ENCODE data around the gene ZNF750.

The ZNF750 gene

DNA sequence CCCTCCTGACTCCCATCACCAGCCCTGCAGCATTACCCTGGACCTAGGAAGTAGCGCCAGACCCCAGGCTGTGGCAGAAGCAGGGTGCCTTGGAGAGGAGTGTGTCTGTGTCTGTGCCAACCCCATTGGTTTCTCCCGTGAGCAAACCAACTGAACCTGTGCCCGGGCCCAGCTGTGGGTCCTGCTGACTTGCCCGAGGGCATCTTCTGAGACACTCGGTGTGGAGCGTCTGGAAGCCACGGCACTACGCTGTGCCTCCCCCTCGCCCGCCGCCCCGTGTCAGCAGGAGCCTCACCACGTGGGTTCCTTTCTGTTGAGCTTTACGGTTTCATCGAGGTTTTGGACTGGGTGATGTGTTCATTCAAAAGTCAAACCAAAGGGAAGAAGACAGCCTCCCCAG lies 27.8 kb downstream of the ZNF750 start:
- DNase-seq (ENCODE audit: low read depth), result no peak

DNA sequence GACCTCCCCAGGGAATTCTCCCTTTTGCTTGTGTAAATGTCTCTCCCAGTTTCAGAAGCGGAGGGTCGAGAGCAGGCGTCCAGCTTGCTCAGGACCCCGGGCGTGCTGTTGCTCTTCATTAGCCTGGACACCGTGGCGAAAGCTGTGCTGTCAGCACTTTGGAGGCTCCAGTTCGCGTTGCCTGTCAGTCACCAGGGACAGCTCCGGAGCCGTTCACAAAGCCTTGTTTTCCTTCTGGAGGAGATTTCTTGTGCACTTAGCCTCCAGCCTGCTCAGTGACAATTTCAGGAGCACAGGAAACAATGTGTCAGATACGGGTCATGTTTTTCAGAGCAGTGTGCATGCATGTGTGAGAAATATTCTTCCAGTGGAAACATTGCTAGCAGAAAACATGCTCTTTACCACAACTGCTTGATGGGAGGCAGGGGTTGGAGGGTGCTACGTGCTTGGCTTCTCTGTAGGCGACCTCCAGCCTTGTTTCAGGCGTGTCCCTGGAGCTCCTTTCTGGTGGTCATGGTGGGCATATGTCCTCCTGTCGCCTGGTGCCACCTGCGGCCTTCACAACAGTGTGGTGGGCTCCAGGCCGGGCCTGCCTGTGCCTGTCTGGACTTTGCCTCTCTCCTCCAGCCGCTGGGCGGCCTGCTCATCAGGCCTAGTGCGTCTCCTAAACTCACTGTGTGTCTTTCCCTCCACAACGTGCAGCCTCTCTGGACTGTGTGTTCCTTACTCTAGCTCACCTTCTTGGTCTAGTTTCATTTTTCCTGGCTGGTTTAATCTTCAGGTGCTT lies 29.0 kb downstream of the ZNF750 start:
- no peak for DNase-seq (ENCODE audit: low read depth)

DNA sequence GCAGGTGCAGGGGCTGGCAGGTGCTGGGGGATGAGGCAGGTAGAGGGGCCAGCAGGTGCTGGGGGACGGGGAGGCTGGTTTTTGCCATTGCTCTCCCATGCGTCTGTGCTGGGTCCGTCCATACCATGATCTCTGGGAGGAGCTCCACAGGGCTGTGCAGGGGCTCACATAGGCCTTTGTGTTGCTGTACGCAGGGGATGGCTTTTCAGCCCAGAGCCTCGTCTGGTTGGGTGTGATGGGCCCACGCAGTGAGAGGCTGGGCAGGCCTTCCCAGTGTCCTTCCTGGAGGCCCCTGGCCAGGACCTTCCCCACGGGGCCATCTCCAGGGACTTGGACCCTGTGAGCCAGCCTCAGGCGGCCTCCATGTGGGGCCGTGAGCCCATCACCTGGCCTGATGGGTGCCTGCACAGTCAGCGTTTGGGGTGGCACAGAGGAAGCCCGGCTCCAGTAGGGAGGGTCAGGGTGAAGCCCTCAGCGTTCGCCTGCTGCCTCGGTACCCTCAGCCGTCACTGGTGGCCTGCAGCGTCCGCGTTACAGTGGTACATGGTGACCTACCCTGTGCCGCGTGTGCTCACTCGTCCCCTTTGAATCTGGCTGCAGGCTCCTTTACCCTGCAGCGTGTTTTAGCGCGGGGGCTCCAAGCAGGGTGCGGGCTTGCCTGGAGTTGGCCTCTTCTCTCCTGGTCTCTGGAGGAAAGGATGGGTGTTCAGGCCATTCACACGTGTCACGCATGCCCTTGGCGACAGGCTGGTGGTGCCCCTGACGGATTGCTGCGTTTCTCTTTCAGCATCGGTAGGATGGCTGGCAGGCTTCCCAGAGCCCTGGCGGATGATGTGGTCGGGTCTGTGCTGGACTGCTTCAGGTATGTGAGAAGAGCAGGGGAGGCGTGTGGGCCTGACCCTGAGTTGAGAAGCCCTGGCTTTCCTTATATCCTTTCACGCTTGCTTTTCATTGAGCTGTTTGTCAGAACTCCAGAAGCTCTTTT lies 30.6 kb downstream of the ZNF750 start:
- DNase-seq (ENCODE audit: low read depth), result no peak

DNA sequence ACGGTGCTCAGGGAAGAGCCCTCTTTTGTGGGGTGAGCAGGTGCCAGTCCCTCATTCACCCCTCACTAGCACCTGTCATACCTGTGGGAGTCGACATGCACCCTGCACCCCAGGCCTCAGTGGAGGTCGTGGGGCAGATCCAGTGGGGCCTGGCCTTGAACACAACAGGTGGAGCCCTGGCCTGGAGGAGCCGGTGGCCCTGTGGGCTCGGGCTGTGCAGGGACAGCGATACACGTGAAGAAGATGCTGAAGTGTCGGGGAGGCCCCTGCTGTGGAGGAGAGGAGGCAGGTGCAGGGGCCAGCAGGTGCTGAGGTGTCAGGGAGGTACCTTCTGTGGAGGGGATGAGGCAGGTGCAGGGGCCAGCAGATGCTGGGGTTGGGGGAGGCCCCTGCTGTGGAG lies 31.8 kb downstream of the ZNF750 start:
- DNase-seq (ENCODE audit: low read depth), result no peak

DNA sequence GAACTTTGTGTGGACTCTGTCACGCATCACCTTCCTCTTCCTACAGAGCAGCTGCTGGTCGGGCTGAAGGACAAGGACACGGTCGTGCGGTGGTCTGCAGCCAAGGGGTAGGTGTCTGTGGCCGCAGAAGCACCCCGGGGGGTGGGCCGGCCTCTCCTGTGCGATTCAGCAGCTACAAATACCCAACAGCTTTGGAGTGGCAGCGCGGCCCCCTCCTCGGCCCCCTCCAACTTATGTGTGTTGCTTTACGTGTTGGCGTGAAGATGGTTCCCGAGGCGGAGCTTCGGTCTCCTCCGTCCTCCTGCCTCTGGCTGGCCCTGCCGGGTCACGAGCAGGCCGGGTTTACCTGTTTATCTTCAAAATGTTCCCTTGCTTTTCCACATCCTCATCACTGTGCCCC lies 32.3 kb downstream of the ZNF750 start:
- no peak for DNase-seq (ENCODE audit: low read depth)

DNA sequence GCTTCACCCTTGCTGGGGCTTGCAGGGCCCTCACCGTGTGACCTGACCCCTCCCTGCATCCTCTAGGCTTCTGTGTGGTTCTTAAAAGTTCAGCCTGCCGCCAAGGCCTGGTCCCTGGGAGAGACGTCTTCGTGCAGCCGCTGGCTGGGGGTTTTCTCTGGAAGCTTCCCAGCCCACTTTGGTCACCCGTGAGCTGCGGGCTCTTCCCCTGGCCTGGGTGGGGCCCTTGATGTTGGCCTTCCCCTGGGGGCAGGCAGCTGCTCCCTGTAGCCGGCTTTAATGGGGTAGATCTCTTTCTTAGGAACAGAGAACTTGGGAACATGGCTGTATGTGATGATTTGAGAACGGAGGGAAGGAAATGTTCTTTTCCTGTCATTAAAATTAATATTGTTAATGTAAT lies 32.7 kb downstream of the ZNF750 start:
- DNase-seq (ENCODE audit: low read depth), result no peak

DNA sequence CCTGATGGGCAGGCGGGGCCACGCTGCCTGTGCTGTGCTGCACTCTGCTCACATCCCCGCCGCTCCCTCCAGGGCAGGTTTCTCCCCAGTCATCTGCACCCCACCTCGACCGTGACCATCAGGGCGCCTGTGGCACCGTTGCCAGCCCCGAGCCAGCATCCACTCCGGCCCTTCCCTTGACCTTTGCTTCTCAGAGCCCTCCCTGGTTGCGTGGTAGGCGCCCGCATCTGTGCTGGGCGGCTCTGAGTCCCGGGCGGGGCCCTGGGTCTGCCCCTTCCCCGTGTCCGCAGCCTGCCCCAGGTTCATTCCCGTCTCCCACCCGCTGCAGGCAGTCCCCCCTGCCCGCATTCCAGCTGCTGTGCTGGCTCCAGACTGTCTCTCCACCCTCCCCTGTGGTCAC lies 33.2 kb downstream of the ZNF750 start:
- no peak for DNase-seq (ENCODE audit: low read depth)

DNA sequence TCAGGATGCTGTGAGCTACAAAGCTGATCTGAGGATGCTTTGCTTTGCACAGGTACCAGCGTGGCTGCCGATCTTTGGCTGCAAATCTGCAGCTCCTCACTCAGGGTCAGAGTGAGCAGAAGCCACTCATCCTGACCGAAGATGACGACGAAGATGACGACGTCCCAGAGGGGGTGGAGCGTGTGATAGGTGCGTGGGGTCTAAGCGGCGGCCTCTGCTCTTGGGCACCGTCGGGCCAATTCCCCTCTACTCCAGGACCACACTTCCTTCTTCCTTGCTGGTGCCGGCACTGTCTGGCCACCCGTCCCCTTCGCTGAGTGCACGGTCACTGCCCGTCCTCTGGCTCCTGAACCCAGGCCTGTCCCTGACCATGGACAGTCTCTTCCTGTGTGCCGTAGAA lies 34.0 kb downstream of the ZNF750 start:
- no peak for DNase-seq (ENCODE audit: low read depth)

DNA sequence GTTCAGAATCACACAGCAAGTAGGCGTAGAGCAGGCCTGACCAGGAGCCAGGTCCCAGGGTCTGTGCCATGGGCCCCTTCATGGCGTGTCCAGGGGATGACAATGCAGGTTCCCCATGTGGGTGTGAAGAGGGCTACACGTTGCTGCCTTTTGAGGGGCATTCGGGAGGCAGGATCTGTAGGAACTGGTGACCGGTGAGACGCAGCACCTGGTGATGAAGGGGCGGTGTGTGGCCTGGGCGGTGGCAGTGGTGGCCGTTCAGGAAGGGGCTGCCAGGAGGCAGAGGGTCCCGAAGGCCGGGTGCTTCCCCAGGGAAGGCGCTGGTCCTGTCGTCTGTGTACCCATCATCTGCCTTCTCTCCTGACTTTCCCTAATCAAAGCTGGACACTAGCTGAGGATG lies 34.6 kb downstream of the ZNF750 start:
- no peak for DNase-seq (ENCODE audit: low read depth)

DNA sequence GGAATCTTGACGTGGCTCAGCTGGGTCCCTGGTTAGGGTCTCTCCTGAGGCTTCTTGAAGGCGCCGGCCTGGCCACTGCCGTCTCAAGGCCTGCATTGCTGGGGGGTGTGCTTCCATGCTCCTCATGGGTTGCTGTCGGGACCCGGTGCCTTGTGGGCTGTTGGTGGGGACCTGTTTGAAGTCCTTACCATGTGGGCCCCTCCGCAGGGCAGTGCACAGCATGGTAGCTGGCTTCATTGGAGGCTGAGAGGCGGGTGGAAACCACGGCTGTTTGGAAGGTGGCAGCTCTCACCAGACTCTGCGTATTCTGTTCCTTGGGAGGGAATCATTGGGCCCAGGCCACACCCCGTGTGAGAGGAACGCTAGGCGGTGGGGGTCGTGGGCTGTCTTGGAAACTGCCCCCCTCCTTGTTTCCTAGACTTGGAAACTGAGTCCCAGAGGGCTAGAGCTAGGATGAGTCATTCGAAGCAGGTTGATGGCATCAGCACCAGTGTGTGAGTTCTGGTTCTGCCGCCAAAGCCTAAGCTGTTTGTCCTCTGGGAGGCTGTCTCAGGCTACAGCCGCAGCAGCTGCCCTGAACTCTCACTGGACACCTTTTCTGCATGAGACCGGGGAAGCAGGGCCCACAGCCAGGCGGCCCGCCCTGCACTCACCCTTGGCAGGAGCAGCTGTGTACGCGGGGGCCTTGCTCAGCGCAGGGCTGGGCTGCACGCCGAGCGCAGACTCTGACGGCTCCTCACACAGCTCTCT lies 35.2 kb downstream of the ZNF750 start:
- no peak for DNase-seq (ENCODE audit: low read depth)

DNA sequence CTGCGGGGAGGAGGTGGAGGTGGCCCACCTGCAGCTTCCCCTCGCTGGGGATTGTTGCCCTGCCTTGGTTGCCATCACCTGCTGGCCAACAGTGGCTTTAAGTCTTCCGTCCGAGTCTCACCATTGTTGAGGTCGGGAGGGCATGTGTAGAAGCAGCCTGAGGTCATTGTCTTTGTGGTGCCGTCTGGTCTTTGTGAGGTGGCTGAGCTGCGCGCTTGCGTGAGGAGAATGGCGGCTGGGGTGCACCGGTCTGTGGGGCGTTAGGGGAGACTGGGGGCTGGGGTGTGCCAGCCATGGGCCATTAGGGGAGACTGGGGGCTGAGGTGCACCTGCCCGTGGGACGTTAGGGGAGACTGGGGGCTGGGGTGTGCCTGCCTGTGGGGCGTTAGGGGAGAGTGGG lies 36.2 kb downstream of the ZNF750 start:
- no peak for DNase-seq (ENCODE audit: low read depth)

DNA sequence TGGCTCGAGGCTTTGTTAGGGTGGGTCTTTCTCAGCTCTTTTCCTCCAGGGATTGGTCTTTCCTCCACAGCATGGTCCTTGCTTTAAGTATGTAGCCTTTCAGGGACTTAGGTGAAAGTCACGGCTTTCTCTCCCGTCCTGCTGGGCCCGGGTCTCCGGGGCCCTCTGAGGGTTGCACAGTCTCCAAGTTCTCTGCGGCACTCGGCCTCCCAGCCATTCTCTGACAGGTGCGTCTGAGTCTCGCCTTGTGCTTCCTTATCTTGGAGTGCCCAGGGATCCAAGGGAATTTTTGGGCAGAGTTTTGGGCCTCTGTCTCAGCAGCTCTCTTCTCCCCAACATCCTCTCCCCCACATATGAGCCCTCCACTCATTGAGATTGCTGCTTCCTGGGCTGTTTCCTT lies 36.6 kb downstream of the ZNF750 start:
- no peak for DNase-seq (ENCODE audit: low read depth)

DNA sequence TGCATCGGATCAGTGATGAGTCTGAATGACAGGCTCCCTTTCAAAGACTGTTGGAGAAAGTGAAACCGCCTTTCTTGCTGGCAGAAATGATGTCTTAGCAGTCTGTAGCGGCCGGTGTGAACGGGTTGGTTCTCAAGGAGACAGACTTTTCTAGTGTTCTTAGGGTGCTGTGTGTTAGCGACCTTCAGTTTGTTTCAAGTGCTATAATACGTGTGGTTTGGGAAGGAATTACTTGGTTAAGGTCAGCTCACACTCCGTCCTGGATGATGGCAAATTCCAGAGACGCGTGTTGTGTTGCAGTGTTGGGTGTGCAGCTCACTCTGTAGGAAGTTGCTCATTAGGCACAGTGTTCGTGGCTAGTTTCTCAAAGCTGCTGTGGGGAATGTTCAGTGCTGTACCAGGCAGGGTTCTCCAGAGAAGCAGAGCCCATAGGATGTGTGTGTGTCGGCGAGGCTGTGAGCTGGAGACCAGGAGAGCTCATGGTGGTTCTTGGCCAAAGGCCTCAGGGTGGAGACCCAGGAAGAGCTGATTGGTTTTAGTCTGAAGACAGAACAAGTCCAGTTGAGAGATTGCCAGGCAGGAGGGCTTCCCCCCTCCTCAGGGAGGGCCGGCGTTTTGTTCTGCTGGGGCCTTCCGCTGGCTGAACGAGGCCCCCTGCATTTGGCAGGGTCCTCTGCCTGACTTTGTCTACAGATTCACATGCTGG lies 37.6 kb downstream of the ZNF750 start:
- DNase-seq (ENCODE audit: low read depth), result no peak

DNA sequence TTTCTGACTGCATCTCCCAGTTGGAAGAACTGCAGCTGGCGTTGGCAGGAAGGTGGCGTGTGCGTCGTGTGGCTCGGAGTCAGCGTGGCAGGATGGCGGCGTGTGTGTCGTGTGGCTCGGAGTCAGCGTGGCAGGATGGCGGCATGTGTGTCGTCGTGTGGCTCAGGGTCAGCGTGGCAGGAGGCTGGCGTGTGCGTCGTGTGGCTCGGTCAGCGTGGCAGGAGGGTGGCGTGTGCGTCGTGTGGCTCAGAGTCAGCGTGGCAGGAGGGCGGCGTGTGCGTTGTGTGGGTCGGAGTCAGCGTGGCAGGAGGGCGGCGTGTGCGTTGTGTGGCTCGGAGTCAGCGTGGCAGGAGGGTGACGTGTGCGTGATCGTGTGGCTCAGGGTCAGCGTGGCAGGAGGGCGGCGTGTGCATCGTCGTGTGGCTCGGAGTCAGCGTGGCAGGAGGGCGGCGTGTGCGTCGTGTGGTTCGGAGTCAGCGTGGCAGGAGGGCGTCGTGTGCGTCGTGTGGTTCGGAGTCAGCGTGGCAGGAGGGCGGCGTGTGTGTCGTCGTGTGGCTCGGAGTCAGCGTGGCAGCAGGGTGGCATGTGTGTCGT lies 38.3 kb downstream of the ZNF750 start:
- DNase-seq (ENCODE audit: low read depth), result no peak

DNA sequence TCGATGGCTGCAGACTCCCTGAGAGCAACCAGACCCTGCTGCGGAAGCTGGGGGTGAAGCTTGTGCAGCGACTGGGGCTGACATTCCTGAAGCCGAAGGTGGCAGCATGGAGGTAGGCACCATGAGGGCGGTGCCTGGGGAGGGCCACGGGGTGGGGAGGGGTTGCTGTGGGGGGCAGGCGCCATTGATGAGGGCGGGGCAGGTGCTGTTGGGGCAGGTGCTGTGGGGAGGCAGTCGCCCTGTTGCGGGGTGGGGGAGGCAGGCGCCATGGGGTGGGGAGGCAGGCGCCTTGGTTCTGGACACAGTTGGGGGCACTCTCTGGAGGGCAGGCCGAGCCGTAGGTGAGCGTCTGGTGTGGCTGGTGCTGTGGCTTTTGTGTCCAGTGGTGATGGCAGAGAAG lies 38.9 kb downstream of the ZNF750 start:
- no peak for DNase-seq (ENCODE audit: low read depth)

DNA sequence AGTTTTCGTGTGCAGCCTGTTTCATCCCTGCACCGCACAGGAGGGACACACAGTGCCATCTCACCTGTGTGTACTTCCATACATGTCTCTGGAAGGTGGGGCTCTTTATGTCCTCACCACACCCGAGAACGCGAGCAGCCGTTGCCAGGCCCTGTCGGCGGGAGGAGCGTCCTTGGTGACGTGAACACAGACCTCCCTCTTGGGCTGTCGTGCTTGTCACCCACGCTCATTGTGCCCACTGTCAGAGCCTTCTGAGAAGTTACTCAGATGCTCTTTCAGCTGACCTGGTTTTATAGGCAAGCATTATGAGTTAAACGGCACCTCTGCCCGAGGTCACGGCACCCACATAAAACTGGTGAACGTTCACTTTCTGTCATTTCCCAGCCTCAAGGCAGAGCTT lies 40.2 kb downstream of the ZNF750 start:
- DNase-seq (ENCODE audit: low read depth), result no peak

DNA sequence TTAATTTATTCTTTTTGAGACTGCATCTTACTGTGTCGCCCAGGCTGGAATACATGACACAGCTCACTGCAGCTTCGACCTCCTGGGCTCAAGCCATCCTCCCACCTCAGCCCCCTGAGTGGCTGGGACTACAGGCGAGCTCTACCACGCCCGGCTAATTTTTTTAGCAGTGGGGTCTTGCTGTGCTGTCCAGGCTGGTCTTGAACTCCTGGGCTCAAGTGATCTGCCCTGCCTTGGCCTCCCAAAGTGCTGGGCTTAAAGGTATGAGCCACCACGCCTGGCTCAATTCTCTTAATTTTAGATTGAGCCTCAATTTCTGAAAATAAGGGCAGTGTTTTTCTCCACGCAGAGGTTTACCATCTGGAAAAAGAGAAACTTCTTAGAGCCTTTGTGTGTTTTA lies 41.1 kb downstream of the ZNF750 start:
- DNase-seq (ENCODE audit: low read depth), result no peak

DNA sequence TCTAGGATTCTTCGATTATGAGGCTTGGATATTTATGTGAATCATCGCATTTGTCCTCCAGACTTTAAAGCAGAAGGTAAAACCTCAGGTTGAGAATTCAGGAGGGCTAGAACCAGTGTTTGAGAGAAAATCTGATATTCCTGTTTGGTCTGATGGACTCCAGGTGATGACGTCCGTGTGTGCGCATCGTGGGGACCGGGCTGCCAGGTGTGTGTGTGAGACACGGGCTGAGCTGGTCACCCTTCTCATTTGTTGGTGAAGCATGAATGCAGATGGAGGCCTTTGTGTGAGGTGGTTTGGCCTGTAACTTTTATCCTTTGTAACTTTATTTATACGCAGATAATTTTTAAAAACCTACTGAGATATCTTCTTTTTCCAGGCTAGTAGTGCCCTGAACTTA lies 42.8 kb downstream of the ZNF750 start:
- no peak for DNase-seq (ENCODE audit: low read depth)

DNA sequence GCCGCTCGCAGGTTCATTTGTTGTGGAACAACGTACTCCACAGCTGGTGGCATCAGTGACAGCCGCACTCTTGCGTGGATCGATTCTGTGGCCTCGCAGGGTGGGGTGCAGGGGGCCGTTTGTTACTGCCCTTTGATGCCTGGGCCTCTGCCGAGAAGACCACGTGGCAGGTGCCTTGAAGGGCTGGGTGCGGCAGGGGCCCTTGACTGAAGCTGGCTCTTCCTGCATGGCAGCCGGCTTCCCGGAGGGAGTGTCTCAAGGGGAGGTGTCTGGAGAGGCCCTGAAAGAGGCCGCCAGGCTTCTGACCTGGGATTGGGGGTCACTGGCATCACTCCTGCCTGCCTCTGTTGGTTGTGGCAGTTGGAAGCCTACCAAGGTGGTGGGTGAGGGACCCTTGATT lies 44.2 kb downstream of the ZNF750 start:
- DNase-seq (ENCODE audit: low read depth), result no peak

DNA sequence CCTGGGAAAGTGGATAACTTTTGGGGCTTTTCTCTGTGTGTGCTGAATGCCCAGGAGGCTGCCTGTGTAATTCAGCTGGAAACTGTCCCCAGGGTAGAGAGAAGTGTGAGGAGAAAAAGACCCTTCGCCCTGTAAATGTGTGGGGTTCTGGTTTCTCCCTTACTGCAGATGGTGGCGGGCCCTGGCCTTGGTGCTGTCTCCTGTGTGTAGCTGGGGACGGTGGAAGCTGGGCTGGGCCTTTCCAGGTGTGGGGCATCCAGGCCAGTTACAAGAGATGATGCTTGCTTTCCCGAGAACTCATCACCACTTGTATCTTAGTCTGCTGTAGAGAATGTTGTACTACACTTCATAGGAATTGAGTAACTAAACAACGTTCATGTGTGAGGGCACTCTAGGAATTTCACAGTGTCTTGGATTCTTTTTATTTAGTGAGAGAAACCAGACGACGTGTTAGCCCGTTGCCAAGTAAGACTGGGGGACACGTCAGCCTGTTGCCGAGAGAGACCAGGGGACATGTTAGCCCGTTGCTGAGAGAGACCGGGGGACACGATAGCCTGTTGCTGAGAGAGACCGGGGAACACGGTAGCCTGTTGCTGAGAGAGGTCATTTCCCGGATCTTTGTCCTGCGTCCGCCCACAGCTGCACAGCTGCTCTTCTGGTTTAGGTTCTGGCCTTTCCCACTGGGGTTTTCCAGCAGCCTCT lies 44.9 kb downstream of the ZNF750 start:
- no peak for DNase-seq (ENCODE audit: low read depth)

Data from GM04504 (cell line).